ENCODE data around the gene PKIB.
"Not testable (repeated sequence)": the region's sequence is repeated elsewhere in the genome, so short reads cannot be mapped to it uniquely, and the experiment has no call there.

PKIB gene

GRCh38 chr6:122713138-122713537, 102.9 kb downstream of the PKIB start:
- no peak for DNase-seq

- DNase-seq, result no peak
These were observed 103.9 kb downstream of the PKIB start for GRCh38 chr6:122714059-122714458.

- DNase-seq, result no peak
These were observed 105.5 kb downstream of the PKIB start for GRCh38 chr6:122715725-122716124.

GRCh38 chr6:122717350-122717749, 107.1 kb downstream of the PKIB start:
- no peak for DNase-seq

GRCh38 chr6:122718616-122719015, 108.4 kb downstream of the PKIB start:
- DNase-seq, result no peak

- DNase-seq, result no peak
These were observed 109.0 kb downstream of the PKIB start for GRCh38 chr6:122719176-122719575.

- no peak for DNase-seq
These were observed 112.5 kb downstream of the PKIB start for GRCh38 chr6:122722746-122723145.

GRCh38 chr6:122726649-122727048, 116.4 kb downstream of the PKIB start:
- DNase-seq, result no peak

- DNase-seq, result no peak
These were observed 117.0 kb downstream of the PKIB start for GRCh38 chr6:122727244-122727643.

- no peak for DNase-seq
These were observed 120.1 kb downstream of the PKIB start for GRCh38 chr6:122730334-122730733.

GRCh38 chr6:122730775-122731386, 120.7 kb downstream of the PKIB start:
- peak in 1 of 2 donors; percentile 29 for DNase-seq

GRCh38 chr6:122733259-122733658, 123.1 kb downstream of the PKIB start:
- DNase-seq, result no peak

GRCh38 chr6:122734529-122735395, 124.6 kb downstream of the PKIB start:
- no peak for DNase-seq

- no peak for DNase-seq
These were observed 125.4 kb downstream of the PKIB start for GRCh38 chr6:122735582-122735981.

GRCh38 chr6:122736163-122736562, 126.0 kb downstream of the PKIB start:
- DNase-seq, result no peak

- DNase-seq, result no peak
These were observed 126.4 kb downstream of the PKIB start for GRCh38 chr6:122736616-122737015.

GRCh38 chr6:122740091-122740490, 129.9 kb downstream of the PKIB start:
- DNase-seq, result no peak

- DNase-seq, result no peak
These were observed 130.7 kb downstream of the PKIB start for GRCh38 chr6:122740936-122741335.

GRCh38 chr6:122744247-122744646, 134.0 kb downstream of the PKIB start:
- DNase-seq, result not testable (repeated sequence)

- not testable (repeated sequence) for DNase-seq
These were observed 134.7 kb downstream of the PKIB start for GRCh38 chr6:122744856-122745255.

GRCh38 chr6:122746688-122747087, 136.5 kb downstream of the PKIB start:
- DNase-seq, result no peak

GRCh38 chr6:122747573-122747972, 137.4 kb downstream of the PKIB start:
- peak in 1 of 2 donors; percentile 62 for DNase-seq

GRCh38 chr6:122748945-122749344, 138.7 kb downstream of the PKIB start:
- not testable (repeated sequence) for DNase-seq

GRCh38 chr6:122749451-122750050, 139.3 kb downstream of the PKIB start:
- DNase-seq, result no peak

Data from CD4-positive, alpha-beta T cell treated with Interferon alpha-2 for 1 hour (primary cell).